Endothelial cell of umbilical vein (primary cell): Measurements from ENCODE around the gene SLC17A9. TPM values are rescaled to one million over a fixed set of nuclear protein-coding genes. Genes with fewer than 3 reads are reported as not detected.

ENCODE experiments used
- BruUV-seq: library from RNA; stranded (reverse); fragments of 400-500 nt; replicated peaks from 2 replicates; lab custom pipeline; 2021; lab: Mats Ljungman, UMichigan
- CTCF ChIA-PET: fragments of 300-600, 350-600 bp; sonication (Branson Sonifier 250); formaldehyde crosslinking; loops from one replicate; lab custom pipeline; 2021; ENCODE audit warnings: antibody characterized with exemption, inconsistent platforms; lab: Charles Lee
- POLR2A ChIA-PET: fragments of 300-600, 350-600 bp; sonication (Branson Sonifier 250); formaldehyde crosslinking; loops from one replicate; lab custom pipeline; 2021; ENCODE audit warnings: antibody characterized with exemption, inconsistent platforms; lab: Charles Lee
- DNase-seq: peaks from one replicate; pipeline ENCODE4 v3.0.0-alpha.2; 2011; ENCODE audit warnings: low read depth, low spot score
- FAIRE-seq: peaks from 2 replicates; lab custom pipeline; 2011; peaks lifted over from hg19 to GRCh38; lab: Jason Lieb, UNC
- H2AFZ ChIP-seq: 2 replicates; pipeline ENCODE4 v1.6.0; 2012; ENCODE audit warnings: low read depth, low read length, control low read depth, inconsistent platforms
- H3K27ac ChIP-seq: 2 replicates; pipeline ENCODE4 v1.5.1; 2011; ENCODE audit warnings: low read depth, mild to moderate bottlenecking, control low read depth, low read length, moderate library complexity; ENCODE audit not compliant: insufficient read depth
- H3K27me3 ChIP-seq, 2 experiments: 2 replicates each; pipeline versions ENCODE4 v1.6.0 to v1.6.1; 2011; ENCODE audit warnings: low read length in 2 of 2, mixed read lengths in 1 of 2; ENCODE audit not compliant: control insufficient read depth in 2 of 2, insufficient read depth in 2 of 2
- H3K36me3 ChIP-seq, 2 experiments: 2 replicates in 1 of 2; 3 replicates in 1 of 2; pipeline ENCODE4 v1.5.1; 2011; ENCODE audit warnings: low read length in 2 of 2, mild to moderate bottlenecking in 1 of 2, moderate library complexity in 1 of 2; ENCODE audit not compliant: control insufficient read depth in 2 of 2, insufficient read depth in 2 of 2; ENCODE audit errors: extremely low read depth in 1 of 2
- H3K4me1 ChIP-seq: 3 replicates; pipeline ENCODE4 v1.5.1; 2011; ENCODE audit warnings: mild to moderate bottlenecking, low read length; ENCODE audit not compliant: control insufficient read depth, insufficient read depth; ENCODE audit errors: extremely low read depth
- H3K4me2 ChIP-seq: 2 replicates; pipeline ENCODE4 v1.6.1; 2011; ENCODE audit warnings: low read length, control low read depth, mixed read lengths; ENCODE audit not compliant: insufficient read depth
- H3K4me3 ChIP-seq, 3 experiments: fragments of 200-600 bp in 1 of 3; sonication (generic), shearing (Covaris generic) in 1 of 3; replicated peaks in 1 of 3; 2 replicates each; pipeline ENCODE4 v1.5.1; 2011 to 2016; ENCODE audit warnings: control low read depth in 3 of 3, low read length in 3 of 3, mild to moderate bottlenecking in 2 of 3, inconsistent platforms in 1 of 3, low read depth in 1 of 3, moderate library complexity in 1 of 3; ENCODE audit not compliant: insufficient read depth in 1 of 3
- H3K79me2 ChIP-seq: 2 replicates; pipeline ENCODE4 v1.6.0; 2012; ENCODE audit warnings: low read length, inconsistent platforms; ENCODE audit not compliant: control insufficient read depth, insufficient read depth
- H3K9ac ChIP-seq: replicated peaks from 2 replicates; pipeline ENCODE3; 2011; ENCODE audit warnings: low read length, control low read depth; ENCODE audit not compliant: insufficient read depth; ENCODE audit errors: extremely low read depth
- H3K9me1 ChIP-seq: replicated peaks from 3 replicates; pipeline ENCODE4 v1.6.0; 2011; ENCODE audit warnings: mild to moderate bottlenecking, low read length; ENCODE audit not compliant: control insufficient read depth, insufficient read depth; ENCODE audit errors: extremely low read depth
- H3K9me3 ChIP-seq: replicated peaks from 2 replicates; pipeline ENCODE4 v1.5.1; 2012; ENCODE audit warnings: low read length, inconsistent platforms; ENCODE audit not compliant: control insufficient read depth, insufficient read depth
- H4K20me1 ChIP-seq: replicated peaks from 2 replicates; pipeline ENCODE3; 2011; ENCODE audit warnings: mild to moderate bottlenecking, low read length; ENCODE audit not compliant: control insufficient read depth, insufficient read depth; ENCODE audit errors: extremely low read depth
- CTCF ChIP-seq, 2 donors: IDR thresholded peaks; 1 replicate in 1 of 2; 2 replicates in 1 of 2; pipeline ENCODE4 v1.5.1; 2011; ENCODE audit warnings: low read length in 2 of 2, mild to moderate bottlenecking in 2 of 2, moderate library complexity in 2 of 2, control low read depth in 1 of 2, inconsistent platforms in 1 of 2, low read depth in 1 of 2; ENCODE audit not compliant: insufficient read depth in 1 of 2; ENCODE audit errors: extremely low read depth in 1 of 2
- EZH2 ChIP-seq: IDR thresholded peaks from 2 replicates; pipeline ENCODE4 v1.6.1; 2012; ENCODE audit warnings: borderline replicate concordance, low read depth, mild to moderate bottlenecking, moderate library complexity, low read length, inconsistent platforms; ENCODE audit not compliant: severe bottlenecking
- FOS ChIP-seq: IDR thresholded peaks from 2 replicates; pipeline ENCODE4 v1.6.1; 2011; ENCODE audit warnings: mild to moderate bottlenecking, low read length, moderate library complexity, borderline replicate concordance; ENCODE audit not compliant: insufficient read depth
- GATA2 ChIP-seq: IDR thresholded peaks from 2 replicates; pipeline ENCODE4 v1.7.0; 2011; ENCODE audit warnings: low read depth, mild to moderate bottlenecking, moderate library complexity, mixed read lengths, low read length; ENCODE audit not compliant: insufficient read length, insufficient read depth
- JUN ChIP-seq: IDR thresholded peaks from 2 replicates; pipeline ENCODE4 v1.6.1; 2011; ENCODE audit warnings: borderline replicate concordance, low read depth; ENCODE audit not compliant: insufficient read length, insufficient read depth
- MAX ChIP-seq: IDR thresholded peaks from 2 replicates; pipeline ENCODE4 v1.6.1; 2011; ENCODE audit not compliant: insufficient read depth, insufficient read length
- MYC ChIP-seq: IDR thresholded peaks from one replicate; pipeline ENCODE4 v1.6.1; 2011; ENCODE audit warnings: mild to moderate bottlenecking, low read depth, low read length
- POLR2A ChIP-seq: IDR thresholded peaks from 2 replicates; pipeline ENCODE4 v1.6.1; 2012; ENCODE audit warnings: low read depth, mild to moderate bottlenecking, control low read depth, low read length
- POLR2AphosphoS5 ChIP-seq: IDR thresholded peaks from 2 replicates; pipeline ENCODE4 v1.6.1; 2012; ENCODE audit warnings: low read depth, mild to moderate bottlenecking, control low read depth, low read length, moderate library complexity; ENCODE audit not compliant: insufficient read depth
- dilution Hi-C: fragments of 300-500 bp; cut with MboI; formaldehyde crosslinking; loops from one replicate; pipeline ENCODE4 v1.15.0; 2019; ENCODE audit warnings: low sequenced_read_pairs; ENCODE audit not compliant: extremely low pct_ligation_motif_present
- intact Hi-C: fragments of 100-400 bp; cut with micrococcal nuclease; formaldehyde crosslinking; loops from one replicate; pipeline ENCODE4 v1.10.0; 2022
- polyA plus RNA-seq, 4 experiments: library from polyadenylated mRNA; depleted of rRNA in 3 of 4; stranded (reverse) in 3 of 4; unstranded in 1 of 4; fragments of >200 nt; gene quantifications; 2 replicates each; pipeline versions ENCODE4 v1.2.1 to v1.2.3, GENCODE V29; 2011 to 2012; ENCODE audit warnings: missing spikeins in 1 of 4
- total RNA-seq: library from RNA; stranded (reverse); gene quantifications from 2 replicates; pipeline ENCODE4 v1.2.3, GENCODE V29; 2021

The SLC17A9 gene
- total and polyA plus RNA-seq, 2 donors (not counting 3 experiments of a cell fraction or from before 2014, with no cell fraction given): 38.2 to 44.5 TPM

- peak overlapping the region; percentile 41 for H3K27ac ChIP-seq
- no TSS peak for BruUV-seq
- CTCF ChIA-PET: interaction anchor here (1.3 kb wide), 1 partner anchor 28 kb away, joined by 5 read pairs; no protein-coding TSS in a partner anchor
- intact Hi-C loops: loop anchor here (1.0 kb wide), 1 partner anchor 8 kb away; no protein-coding TSS in a partner anchor
- H3K4me1 ChIP-seq: peaks cover 34% of the 10 kb centered on the region
- H3K79me2 ChIP-seq: peaks cover 94% of the 10 kb centered on the region
- POLR2A ChIA-PET: no interaction called here
- dilution Hi-C loops: no loop called here
- no peaks in the 10 kb centered on the region for H3K9me3 ChIP-seq
- peak; percentile 54 for DNase-seq
- TF ChIP-seq MYC (no peak), POLR2AphosphoS5 (peak; percentile 36)
- H4K20me1 ChIP-seq: no peaks in the 10 kb centered on the region
- peak overlapping the region; percentile 64 for H3K4me2 ChIP-seq
- peaks cover 2 to 4% of the 10 kb centered on the region in 2 experiments for H3K36me3 ChIP-seq
- FAIRE-seq: peak; percentile 69
- no peak overlapping the region for H2AFZ ChIP-seq
- H3K9ac ChIP-seq: peak overlapping the region; percentile 60
- no peaks in the 10 kb centered on the region for H3K27me3 ChIP-seq
- H3K4me3 ChIP-seq: peak overlapping the region; percentile 8 to 59 (median 58)
- no peaks in the 10 kb centered on the region for H3K9me1 ChIP-seq
Measured at GRCh38 chr20:62929051-62929538, 23.4 kb upstream of the SLC17A9 start.

- intact Hi-C loops (no loop called here), dilution Hi-C loops (no loop called here)
- BruUV-seq: no TSS peak
- Histone ChIP-seq H3K36me3 (peaks cover 2 to 8% of the 10 kb centered on the region in 2 experiments), H2AFZ (no peak overlapping the region), H3K9me1 (no peaks in the 10 kb centered on the region), H3K4me1 (peaks cover 22% of the 10 kb centered on the region), H3K27me3 (no peaks in the 10 kb centered on the region), H3K9ac (no peak overlapping the region), H3K4me2 (no peak overlapping the region), H3K27ac (no peak overlapping the region), H3K4me3 (no peak overlapping the region), H4K20me1 (no peaks in the 10 kb centered on the region), H3K79me2 (peaks cover 98% of the 10 kb centered on the region), H3K9me3 (no peaks in the 10 kb centered on the region)
- TF ChIP-seq MYC (no peak), MAX (no peak), GATA2 (no peak), EZH2 (no peak), CTCF (IDR thresholded peaks at IDR 0.05; ENCODE audit: extremely low read depth in 1 of 2, insufficient read depth in 1 of 2, low read depth in 1 of 2, low read length in 2 of 2) (no peak), POLR2AphosphoS5 (no peak), POLR2A (no peak), FOS (no peak), JUN (no peak)
- POLR2A ChIA-PET: no interaction called here
- DNase-seq: no peak
- FAIRE-seq: no peak
- CTCF ChIA-PET: no interaction called here
Measured at GRCh38 chr20:62931464-62931863, 21.0 kb upstream of the SLC17A9 start.
